GM23248 (cell line): ENCODE results near the gene MORC4. TPM values are rescaled to one million over a fixed set of nuclear protein-coding genes. Genes with fewer than 3 reads are reported as not detected.

ENCODE experiments used
- DNase-seq: peaks from one replicate; pipeline ENCODE4 v3.0.0-alpha.2; 2015
- H2AFZ ChIP-seq: fragments of 200-600 bp; sonication (generic); 2 replicates; pipeline ENCODE4 v1.6.1; 2016; ENCODE audit warnings: antibody characterized with exemption
- H3F3A ChIP-seq: fragments of 200-600 bp; sonication (generic); 2 replicates; pipeline ENCODE4 v1.6.1; 2016; ENCODE audit warnings: mild to moderate bottlenecking, antibody characterized with exemption, mixed run types; ENCODE audit not compliant: insufficient read depth
- H3K27ac ChIP-seq: fragments of 200-600 bp; sonication (generic); 2 replicates; pipeline ENCODE4 v1.5.1; 2016; ENCODE audit warnings: mild to moderate bottlenecking
- H3K27me3 ChIP-seq: fragments of 200-600 bp; sonication (generic); replicated peaks from 2 replicates; pipeline ENCODE4 v1.6.1; 2016; ENCODE audit warnings: mild to moderate bottlenecking; ENCODE audit not compliant: insufficient read depth
- H3K36me3 ChIP-seq: fragments of 200-600 bp; sonication (generic); 2 replicates; pipeline ENCODE4 v1.6.1; 2016; ENCODE audit warnings: low read depth, mild to moderate bottlenecking
- H3K4me1 ChIP-seq: fragments of 200-600 bp; sonication (generic); 2 replicates; pipeline ENCODE4 v1.6.1; 2016; ENCODE audit warnings: mild to moderate bottlenecking; ENCODE audit not compliant: insufficient read depth
- H3K4me2 ChIP-seq: fragments of 200-600 bp; sonication (generic); one replicate; pipeline ENCODE4 v1.6.1; 2016; ENCODE audit warnings: mild to moderate bottlenecking; ENCODE audit not compliant: unreplicated experiment
- H3K4me3 ChIP-seq: fragments of 200-600 bp; sonication (generic); 2 replicates; pipeline ENCODE4 v1.5.1; 2016; ENCODE audit warnings: mild to moderate bottlenecking
- H3K79me2 ChIP-seq: fragments of 200-600 bp; sonication (generic); 2 replicates; pipeline ENCODE4 v1.6.1; 2016; ENCODE audit warnings: mild to moderate bottlenecking; ENCODE audit not compliant: insufficient read depth
- H3K9ac ChIP-seq: fragments of 200-600 bp; sonication (generic); 2 replicates; pipeline ENCODE4 v1.6.1; 2016; ENCODE audit warnings: mild to moderate bottlenecking
- H3K9me2 ChIP-seq: fragments of 200-600 bp; sonication (generic); 2 replicates; pipeline ENCODE4 v1.6.1; 2016; ENCODE audit warnings: mixed run types, mild to moderate bottlenecking, moderate library complexity; ENCODE audit not compliant: insufficient read depth
- H3K9me3 ChIP-seq: fragments of 200-600 bp; sonication (generic); one replicate; pipeline ENCODE4 v1.6.1; 2017; ENCODE audit warnings: low read depth
- H4K20me1 ChIP-seq: fragments of 200-600 bp; sonication (generic); 2 replicates; pipeline ENCODE4 v1.6.0; 2016; ENCODE audit not compliant: insufficient read depth
- EZH2 ChIP-seq: fragments of 200-600 bp; sonication (generic); IDR thresholded peaks from 2 replicates; pipeline ENCODE4 v1.6.1; 2018; ENCODE audit warnings: antibody characterized with exemption, mild to moderate bottlenecking; ENCODE audit not compliant: insufficient read depth, poor library complexity, severe bottlenecking
- EZH2phosphoT487 ChIP-seq: fragments of 200-600 bp; sonication (generic); IDR thresholded peaks from 2 replicates; pipeline ENCODE4 v1.6.1; 2018; ENCODE audit warnings: antibody characterized with exemption, moderate library complexity, mild to moderate bottlenecking, low read depth; ENCODE audit not compliant: insufficient read depth
- WGBS, 2 experiments: methylation state at CpG; one replicate each; pipeline ENCODE4 v1.1.6; 2015 to 2017; ENCODE audit warnings: low lambda C conversion rate in 2 of 2, low coverage in 1 of 2; ENCODE audit errors: missing lambda C conversion rate in 2 of 2; 5-methylcytosine and 5-hydroxymethylcytosine counted together
- in situ Hi-C: fragments of 300-500 bp; cut with MboI; formaldehyde crosslinking; loops from 2 replicates; pipeline ENCODE4 v1.15.0; 2020
- polyA plus RNA-seq: library from polyadenylated mRNA; unstranded; fragments of >200 nt; fragmentation: Nextera tagmentation; extraction: Ambion mirVana; gene quantifications from 2 replicates; pipeline ENCODE4 v1.2.1, GENCODE V29; 2016
- total RNA-seq: library from RNA; depleted of rRNA; stranded (reverse); fragments of >200 nt; shearing (Covaris generic); gene quantifications from 2 replicates; pipeline ENCODE4 v1.2.3, GENCODE V29; 2014

The MORC4 gene
- total and polyA plus RNA-seq, 2 experiments from 2014 or later = 12.3 to 23.7 TPM

DNA sequence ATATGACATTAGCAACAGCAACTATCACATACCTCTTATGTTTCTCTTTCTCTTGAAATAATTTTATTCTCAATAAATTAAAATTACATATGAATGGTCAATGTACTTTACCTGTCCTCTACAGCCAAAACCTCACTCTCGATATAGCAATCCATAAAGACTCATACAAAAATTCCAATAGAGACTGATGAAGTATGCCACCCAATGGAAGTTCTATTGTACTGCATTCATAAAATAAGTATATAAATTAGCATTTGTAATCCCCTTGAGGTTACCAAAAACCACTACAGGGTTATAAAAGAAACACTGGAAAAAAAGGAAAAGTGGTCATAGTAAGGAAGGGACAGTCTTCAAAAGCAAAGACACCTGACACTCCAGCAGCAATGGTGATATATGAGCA, 47.0 kb downstream of the MORC4 start:
- Histone ChIP-seq H3K9ac (no peak overlapping the region), H3K4me3 (no peak overlapping the region), H3K27me3 (no peaks in the 10 kb centered on the region), H2AFZ (no peak overlapping the region), H3F3A (no peaks in the 10 kb centered on the region), H3K9me3 (no peaks in the 10 kb centered on the region), H4K20me1 (no peaks in the 10 kb centered on the region), H3K9me2 (no peaks in the 10 kb centered on the region), H3K27ac (no peak overlapping the region), H3K4me2 (no peak overlapping the region), H3K4me1 (peaks cover 14% of the 10 kb centered on the region), H3K79me2 (no peaks in the 10 kb centered on the region), H3K36me3 (no peaks in the 10 kb centered on the region)
- 15 to 42% methylated on average over 1 of the region's 1 CpG for WGBS, 2 experiments
- in situ Hi-C loops = no loop called here
- TF ChIP-seq EZH2 (no peak), EZH2phosphoT487 (no peak)
- DNase-seq = peak; percentile 33

DNA sequence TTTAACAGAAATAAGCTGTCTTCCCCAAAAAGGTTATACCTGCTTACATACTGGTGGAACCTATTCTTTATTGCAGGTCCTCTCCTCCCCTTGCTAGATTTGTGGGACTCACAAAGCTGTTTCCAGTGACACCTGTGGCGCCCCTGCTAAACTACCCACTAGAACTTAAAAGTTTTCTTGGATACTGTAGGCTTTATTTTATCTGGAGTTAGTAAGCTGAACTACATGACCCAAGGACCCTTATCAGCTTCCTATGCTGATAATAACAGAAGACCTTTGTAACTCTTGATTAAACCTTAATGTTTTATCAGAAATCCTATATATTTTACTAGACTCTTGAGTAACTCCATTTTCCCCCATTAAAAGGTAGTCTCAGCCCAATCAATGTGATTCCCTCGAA, 47.5 kb downstream of the MORC4 start:
- H3K27ac ChIP-seq = no peak overlapping the region
- TF ChIP-seq EZH2 (no peak), EZH2phosphoT487 (no peak)
- no peaks in the 10 kb centered on the region for H3K9me2 ChIP-seq
- H3K9me3 ChIP-seq = no peaks in the 10 kb centered on the region
- H3K4me2 ChIP-seq = no peak overlapping the region
- in situ Hi-C loops = no loop called here
- no peak overlapping the region for H3K9ac ChIP-seq
- no peaks in the 10 kb centered on the region for H3K27me3 ChIP-seq
- H2AFZ ChIP-seq = no peak overlapping the region
- 81 to 83% methylated on average over 2 of the region's 2 CpGs for WGBS, 2 experiments
- H3K79me2 ChIP-seq = no peaks in the 10 kb centered on the region
- no peaks in the 10 kb centered on the region for H4K20me1 ChIP-seq
- no peaks in the 10 kb centered on the region for H3F3A ChIP-seq
- H3K36me3 ChIP-seq = no peaks in the 10 kb centered on the region
- peaks cover 14% of the 10 kb centered on the region for H3K4me1 ChIP-seq
- no peak overlapping the region for H3K4me3 ChIP-seq
- DNase-seq = no peak

DNA sequence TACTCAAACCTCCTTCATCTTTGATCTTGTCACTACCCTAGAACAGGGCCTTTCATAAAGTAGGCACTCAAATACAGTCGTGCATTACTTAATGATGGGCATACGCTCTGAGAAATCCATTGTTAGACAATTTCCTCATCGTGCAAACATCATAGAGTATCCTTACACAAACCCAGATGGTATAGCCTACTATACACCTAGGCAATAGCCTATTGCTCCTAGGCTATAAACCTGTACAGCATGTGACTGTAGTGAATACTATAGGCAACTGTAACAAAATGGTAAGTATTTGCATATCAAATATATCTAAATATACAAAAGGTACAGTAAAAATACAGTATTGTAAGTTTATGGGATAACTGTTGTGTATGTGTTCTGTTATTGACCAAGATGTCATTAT, 47.9 kb downstream of the MORC4 start:
- Histone ChIP-seq H3K4me2 (no peak overlapping the region), H3K36me3 (no peaks in the 10 kb centered on the region), H3K9me3 (no peaks in the 10 kb centered on the region), H4K20me1 (no peaks in the 10 kb centered on the region), H3K4me1 (peaks cover 14% of the 10 kb centered on the region), H3K27me3 (no peaks in the 10 kb centered on the region), H2AFZ (no peak overlapping the region), H3K9me2 (no peaks in the 10 kb centered on the region), H3K27ac (no peak overlapping the region), H3K4me3 (no peak overlapping the region), H3F3A (no peaks in the 10 kb centered on the region), H3K79me2 (no peaks in the 10 kb centered on the region), H3K9ac (no peak overlapping the region)
- in situ Hi-C loops = no loop called here
- no peak for TF ChIP-seq EZH2
- TF ChIP-seq EZH2phosphoT487 = no peak
- no peak for DNase-seq
- WGBS, 2 experiments = 92 to 94% methylated on average over 3 of the region's 3 CpGs

DNA sequence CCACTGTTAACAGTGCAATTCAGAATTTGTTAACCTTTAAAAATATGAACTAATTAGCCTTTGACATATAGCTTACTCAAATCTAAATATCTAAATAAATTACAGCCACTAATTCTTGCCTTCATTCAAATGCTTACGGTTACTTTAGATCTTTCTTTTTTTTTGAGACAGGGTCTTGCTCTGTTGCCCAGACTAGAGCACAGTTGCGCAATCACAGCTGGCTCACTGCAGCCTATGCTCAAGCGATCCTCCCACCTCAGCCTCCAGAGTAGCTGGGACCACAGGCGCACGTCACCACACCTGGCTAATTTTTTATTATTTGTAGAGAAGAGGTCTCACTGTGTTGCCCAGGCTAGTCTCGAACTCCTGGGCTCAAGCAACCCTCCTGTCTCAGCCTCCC, 48.8 kb downstream of the MORC4 start:
- no peaks in the 10 kb centered on the region for H3K79me2 ChIP-seq
- H3K4me2 ChIP-seq = no peak overlapping the region
- no peak overlapping the region for H3K4me3 ChIP-seq
- H3K4me1 ChIP-seq = peaks cover 14% of the 10 kb centered on the region
- no peaks in the 10 kb centered on the region for H3K9me2 ChIP-seq
- H3K9ac ChIP-seq = no peak overlapping the region
- no peak overlapping the region for H3K27ac ChIP-seq
- no peak for DNase-seq
- no peaks in the 10 kb centered on the region for H3F3A ChIP-seq
- no peak overlapping the region for H2AFZ ChIP-seq
- H3K36me3 ChIP-seq = no peaks in the 10 kb centered on the region
- H3K9me3 ChIP-seq = no peaks in the 10 kb centered on the region
- H4K20me1 ChIP-seq = no peaks in the 10 kb centered on the region
- TF ChIP-seq EZH2phosphoT487 (no peak), EZH2 (no peak)
- H3K27me3 ChIP-seq = no peaks in the 10 kb centered on the region
- in situ Hi-C loops = no loop called here
- WGBS, 2 experiments = 94 to 99% methylated on average over 6 of the region's 6 CpGs

DNA sequence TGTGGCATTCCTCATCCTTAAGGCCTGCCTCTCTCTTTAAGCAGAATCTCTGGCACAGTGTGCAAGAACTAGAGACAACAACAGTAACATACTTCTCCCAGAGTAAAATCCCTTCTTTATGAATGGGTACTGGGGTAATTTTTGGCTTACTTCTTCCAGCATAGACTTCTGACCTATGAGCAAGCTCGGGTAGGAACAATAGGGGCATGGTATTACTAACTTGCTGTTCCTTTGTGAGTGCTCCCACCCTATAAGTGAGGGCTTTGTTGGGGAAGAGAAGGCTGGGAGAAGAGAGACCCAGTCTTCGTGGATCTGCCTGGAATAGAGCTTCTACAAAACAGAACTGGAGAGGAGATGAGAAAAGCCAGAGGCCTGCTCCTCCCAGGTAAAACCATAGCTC, 49.6 kb downstream of the MORC4 start:
- in situ Hi-C loops = no loop called here
- Histone ChIP-seq H3K36me3 (no peaks in the 10 kb centered on the region), H3K79me2 (no peaks in the 10 kb centered on the region), H4K20me1 (no peaks in the 10 kb centered on the region), H3K9me3 (no peaks in the 10 kb centered on the region), H3K9me2 (no peaks in the 10 kb centered on the region), H3K27ac (no peak overlapping the region), H3K4me3 (no peak overlapping the region), H3K27me3 (no peaks in the 10 kb centered on the region), H3K4me2 (no peak overlapping the region), H3K9ac (no peak overlapping the region), H3K4me1 (peaks cover 11% of the 10 kb centered on the region), H2AFZ (no peak overlapping the region), H3F3A (no peaks in the 10 kb centered on the region)
- no peak for DNase-seq
- 100% methylated on average over 2 of the region's 2 CpGs for WGBS, 2 experiments
- TF ChIP-seq EZH2phosphoT487 = no peak
- no peak for TF ChIP-seq EZH2
